ENCODE data around the gene ZNF563. TPM values are rescaled to one million over a fixed set of nuclear protein-coding genes. Genes with fewer than 3 reads are reported as not detected.

The ZNF563 gene
- total RNA-seq, 1 donor from 2014 or later, result 2.4 TPM

- peaks cover 7% of the 10 kb centered on the region for H3K36me3 ChIP-seq (ENCODE audit: control insufficient read depth, insufficient read depth, low read length)
- no peak for FAIRE-seq
- TF ChIP-seq CTCF (IDR thresholded peaks at IDR 0.05; ENCODE audit: insufficient read depth, low read length, severe bottlenecking), result no peak
- H3K27me3 ChIP-seq (ENCODE audit: control insufficient read depth, insufficient read depth, low read length), result no peaks in the 10 kb centered on the region
- no peak overlapping the region for H3K4me3 ChIP-seq (ENCODE audit: low read depth, low read length)
- no peak for DNase-seq (ENCODE audit: low read depth)
These were observed 61.0 kb downstream of the ZNF563 start for GRCh38 chr19:12272386-12272785.

GRCh38 chr19:12270854-12271253 is 62.6 kb downstream of the ZNF563 start:
- FAIRE-seq, result no peak
- H3K36me3 ChIP-seq (ENCODE audit: control insufficient read depth, insufficient read depth, low read length), result peaks cover 7% of the 10 kb centered on the region

More at GRCh38 chr19:12270854-12271253, 62.6 kb downstream of the ZNF563 start:
- Histone ChIP-seq H3K27me3 (ENCODE audit: control insufficient read depth, insufficient read depth, low read length) (no peaks in the 10 kb centered on the region), H3K4me3 (ENCODE audit: low read depth, low read length) (no peak overlapping the region)
- TF ChIP-seq CTCF (IDR thresholded peaks at IDR 0.05; ENCODE audit: insufficient read depth, low read length, severe bottlenecking), result no peak
- no peak for DNase-seq (ENCODE audit: low read depth)

Other genes starting within 250 kb of the ZNF563 start
- gene ZNF20, start 193.3 kb downstream of the ZNF563 start, total RNA-seq, result 3.2 and 5.2 TPM in 2 replicates
- gene ZNF625, start 176.9 kb downstream of the ZNF563 start, total RNA-seq, result 5.0 and 8.7 TPM in 2 replicates
- 4.5 and 5.9 TPM in 2 replicates for gene ZNF136, start 170.5 kb downstream of the ZNF563 start, total RNA-seq
- gene ZNF44, start 38.8 kb downstream of the ZNF563 start, total RNA-seq, result 7.4 and 10.5 TPM in 2 replicates
- gene ZNF442, start 32.0 kb upstream of the ZNF563 start, total RNA-seq, result 3.9 and 6.3 TPM in 2 replicates
- 2.6 and 2.7 TPM in 2 replicates for gene ZNF799, start 67.6 kb upstream of the ZNF563 start, total RNA-seq
- 2.4 and 3.4 TPM in 2 replicates for gene ZNF443, start 107.4 kb upstream of the ZNF563 start, total RNA-seq
- 0.26 and 0.64 TPM in 2 replicates for gene ZNF709, start 151.2 kb upstream of the ZNF563 start, total RNA-seq
- gene ZNF564, start 217.8 kb upstream of the ZNF563 start, total RNA-seq, result 7.4 and 9.0 TPM in 2 replicates